ENCODE data around the gene GABBR2.
A peak's percentile ranks its signal among the peaks of the same experiment; 100 is the strongest.

GABBR2 gene

DNA sequence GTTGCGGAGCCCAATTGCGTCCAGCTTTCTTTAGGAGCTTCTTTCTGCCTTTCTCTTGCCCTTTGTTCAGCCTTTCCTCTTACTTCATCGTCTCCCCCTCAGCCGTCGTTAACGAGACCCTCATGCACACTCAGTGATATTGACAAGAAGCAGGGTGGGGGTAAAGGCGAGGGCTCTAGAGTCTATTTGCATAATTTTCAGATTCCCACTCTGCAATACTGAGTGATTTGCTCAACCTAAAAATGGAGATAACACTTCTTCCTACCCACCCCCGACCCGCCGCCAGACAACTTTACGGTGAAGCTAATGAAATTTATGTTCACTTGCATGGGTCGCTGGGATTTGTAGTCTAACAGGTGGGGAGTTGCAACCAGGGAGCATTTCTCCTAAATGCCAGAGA, 452.0 kb downstream of the GABBR2 start:
- Histone ChIP-seq H3K4me3 (ENCODE audit: low read depth, low read length) (peak overlapping the region; percentile 90), H2AFZ (peak overlapping the region; percentile 96), H3K79me2 (no peaks in the 10 kb centered on the region), H3K36me3 (ENCODE audit: control insufficient read depth, insufficient read depth, low read length) (no peaks in the 10 kb centered on the region), H3K4me1 (no peaks in the 10 kb centered on the region), H3K4me2 (ENCODE audit: low read length) (peak overlapping the region; percentile 95), H3K9me3 (ENCODE audit: control insufficient read depth, low read length) (no peaks in the 10 kb centered on the region), H3K9ac (no peak overlapping the region), H3K27ac (no peak overlapping the region), H3K27me3 (ENCODE audit: control insufficient read depth, insufficient read depth, low read length) (no peaks in the 10 kb centered on the region)
- TF ChIP-seq, protein P1, sequence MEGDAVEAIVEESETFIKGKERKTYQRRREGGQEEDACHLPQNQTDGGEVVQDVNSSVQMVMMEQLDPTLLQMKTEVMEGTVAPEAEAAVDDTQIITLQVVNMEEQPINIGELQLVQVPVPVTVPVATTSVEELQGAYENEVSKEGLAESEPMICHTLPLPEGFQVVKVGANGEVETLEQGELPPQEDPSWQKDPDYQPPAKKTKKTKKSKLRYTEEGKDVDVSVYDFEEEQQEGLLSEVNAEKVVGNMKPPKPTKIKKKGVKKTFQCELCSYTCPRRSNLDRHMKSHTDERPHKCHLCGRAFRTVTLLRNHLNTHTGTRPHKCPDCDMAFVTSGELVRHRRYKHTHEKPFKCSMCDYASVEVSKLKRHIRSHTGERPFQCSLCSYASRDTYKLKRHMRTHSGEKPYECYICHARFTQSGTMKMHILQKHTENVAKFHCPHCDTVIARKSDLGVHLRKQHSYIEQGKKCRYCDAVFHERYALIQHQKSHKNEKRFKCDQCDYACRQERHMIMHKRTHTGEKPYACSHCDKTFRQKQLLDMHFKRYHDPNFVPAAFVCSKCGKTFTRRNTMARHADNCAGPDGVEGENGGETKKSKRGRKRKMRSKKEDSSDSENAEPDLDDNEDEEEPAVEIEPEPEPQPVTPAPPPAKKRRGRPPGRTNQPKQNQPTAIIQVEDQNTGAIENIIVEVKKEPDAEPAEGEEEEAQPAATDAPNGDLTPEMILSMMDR (IDR thresholded peaks at IDR 0.05) = no peak

DNA sequence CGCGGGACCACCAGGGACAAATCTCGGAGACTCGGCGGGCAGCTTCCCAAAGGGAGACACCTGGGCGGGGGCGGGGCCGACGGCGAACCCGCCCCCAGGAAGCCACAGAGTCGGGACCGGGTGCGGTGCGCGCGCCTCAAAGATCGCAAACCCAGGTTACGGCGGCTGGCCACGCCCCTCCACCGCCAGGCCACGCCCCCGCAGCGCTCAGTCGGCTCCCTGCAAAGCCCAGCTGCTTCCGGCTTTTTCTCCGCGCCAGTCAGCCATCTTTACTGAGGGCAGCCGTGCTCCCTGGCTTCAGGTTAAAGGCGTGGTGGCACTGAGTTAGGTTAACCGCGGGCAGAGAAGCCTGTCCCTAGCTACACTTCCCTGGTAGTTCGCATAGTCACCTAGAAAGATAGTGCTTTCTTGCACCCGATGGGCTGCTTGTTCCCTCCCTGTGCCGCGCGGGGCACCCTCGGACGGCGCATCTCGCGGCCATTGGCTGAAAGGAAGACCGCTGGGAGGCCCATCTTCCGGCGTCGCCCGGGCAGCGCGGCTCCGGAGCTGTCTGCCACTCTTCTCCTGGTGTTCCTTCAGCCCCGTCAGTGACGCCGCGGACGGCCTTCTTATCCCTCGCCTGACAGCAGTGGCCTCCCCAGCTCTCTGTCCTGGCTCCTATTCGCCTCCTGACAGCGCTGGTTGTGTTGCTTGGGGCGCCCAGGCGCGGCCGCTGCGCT, 453.0 kb downstream of the GABBR2 start, which contains the start of gene TBC1D2:
TBC1D2 (minus strand) TSS at position 72 of the 719 bp plus-strand sequence. CDS start 108 bp downstream, outside the sequence.
- Histone ChIP-seq H3K4me3 (ENCODE audit: low read depth, low read length) (peak within 1 kb of the TSS; percentile 90), H2AFZ (peak within 1 kb of the TSS; percentile 96), H3K9me3 (ENCODE audit: control insufficient read depth, low read length) (no peaks in the 10 kb centered on the region), H3K79me2 (no peaks in the 10 kb centered on the region), H3K27me3 (ENCODE audit: control insufficient read depth, insufficient read depth, low read length) (no peaks in the 10 kb centered on the region), H3K4me1 (no peaks in the 10 kb centered on the region), H3K27ac (peak within 1 kb of the TSS; percentile 86), H3K9ac (no peak within 1 kb of the TSS), H3K4me2 (ENCODE audit: low read length) (peak within 1 kb of the TSS; percentile 95), H3K36me3 (ENCODE audit: control insufficient read depth, insufficient read depth, low read length) (no peaks in the 10 kb centered on the region)
- TF ChIP-seq, protein P1 (IDR thresholded peaks at IDR 0.05) = peak; percentile 19

DNA sequence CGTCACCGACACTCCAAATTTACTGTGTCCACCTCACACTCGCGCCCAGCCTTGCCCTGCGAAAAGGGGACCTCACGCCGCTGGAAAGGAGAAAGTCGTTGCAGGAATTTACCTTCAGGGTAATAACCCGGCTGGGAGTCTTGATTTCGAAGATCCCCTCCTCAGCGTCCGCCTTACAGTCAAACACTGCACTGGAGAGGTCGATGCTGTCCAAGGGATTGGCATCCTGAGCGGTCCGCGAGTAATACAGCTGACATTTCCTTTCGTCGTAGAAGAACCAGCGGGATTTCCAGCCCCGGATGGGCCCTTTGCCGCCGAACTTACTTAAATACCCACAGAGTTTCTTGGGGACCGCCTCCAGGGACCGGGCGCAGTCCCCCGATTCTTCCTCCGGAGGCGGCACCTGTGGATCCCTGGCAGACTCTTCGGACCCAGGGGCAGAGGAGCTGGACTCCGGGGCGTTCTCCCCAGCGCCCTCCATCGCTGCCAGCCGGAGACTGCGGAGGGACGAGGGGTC, 453.6 kb downstream of the GABBR2 start:
- Histone ChIP-seq H3K36me3 (ENCODE audit: control insufficient read depth, insufficient read depth, low read length) (no peaks in the 10 kb centered on the region), H3K9ac (no peak overlapping the region), H3K4me2 (ENCODE audit: low read length) (peak overlapping the region; percentile 95), H3K27me3 (ENCODE audit: control insufficient read depth, insufficient read depth, low read length) (no peaks in the 10 kb centered on the region), H3K9me3 (ENCODE audit: control insufficient read depth, low read length) (no peaks in the 10 kb centered on the region), H3K27ac (peak overlapping the region; percentile 86), H2AFZ (peak overlapping the region; percentile 96), H3K4me1 (no peaks in the 10 kb centered on the region), H3K79me2 (no peaks in the 10 kb centered on the region), H3K4me3 (ENCODE audit: low read depth, low read length) (peak overlapping the region; percentile 90)
- TF ChIP-seq, protein P1 (IDR thresholded peaks at IDR 0.05) = no peak

DNA sequence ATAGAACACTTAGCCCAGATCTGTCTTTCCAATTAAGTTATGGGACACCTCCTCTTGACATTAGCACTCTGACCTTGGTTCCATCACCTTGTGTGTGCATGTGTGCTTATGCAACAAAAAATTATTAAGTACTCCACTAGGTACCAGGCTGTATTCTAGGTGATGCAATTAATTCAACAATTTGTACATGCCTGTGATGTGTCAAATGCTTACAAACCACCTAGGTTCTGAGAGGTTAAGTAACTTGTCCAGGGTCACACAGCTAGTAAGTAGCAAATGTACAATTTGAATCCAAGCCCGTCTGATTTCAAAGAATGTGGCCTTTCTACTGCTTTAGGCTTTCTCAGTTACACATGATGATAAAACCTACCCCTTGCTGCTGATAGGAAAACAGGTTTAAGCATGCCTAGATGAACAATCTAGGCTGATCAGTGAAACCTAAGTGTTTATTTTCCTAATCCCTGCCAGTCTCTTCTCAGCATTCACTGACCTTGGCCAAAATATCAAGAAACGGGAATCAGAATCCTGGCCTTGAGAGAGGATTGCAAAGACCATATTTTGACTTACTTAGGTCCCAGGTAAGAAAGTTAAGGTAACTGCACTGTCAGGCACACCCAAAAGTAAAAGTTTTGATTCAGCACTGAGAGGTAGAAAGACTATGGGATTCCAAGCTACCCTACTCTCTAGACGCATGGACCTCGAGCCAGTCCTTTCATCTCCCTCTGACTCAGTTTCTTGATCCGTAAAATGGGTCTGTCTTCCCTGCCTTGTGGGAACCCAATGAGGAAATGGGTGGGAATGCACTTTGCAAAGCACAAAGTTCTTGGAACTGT, 454.3 kb downstream of the GABBR2 start:
- TF ChIP-seq, protein P1 (IDR thresholded peaks at IDR 0.05) = no peak
- H3K27ac ChIP-seq = no peak overlapping the region

More for the DNA sequence above, 454.3 kb downstream of the GABBR2 start:
- no peaks in the 10 kb centered on the region for H3K4me1 ChIP-seq
- H3K79me2 ChIP-seq = no peaks in the 10 kb centered on the region
- peak overlapping the region; percentile 96 for H2AFZ ChIP-seq
- H3K9ac ChIP-seq = no peak overlapping the region
- H3K36me3 ChIP-seq (ENCODE audit: control insufficient read depth, insufficient read depth, low read length) = no peaks in the 10 kb centered on the region
- H3K27me3 ChIP-seq (ENCODE audit: control insufficient read depth, insufficient read depth, low read length) = no peaks in the 10 kb centered on the region
- peak overlapping the region; percentile 95 for H3K4me2 ChIP-seq (ENCODE audit: low read length)
- no peaks in the 10 kb centered on the region for H3K9me3 ChIP-seq (ENCODE audit: control insufficient read depth, low read length)
- H3K4me3 ChIP-seq (ENCODE audit: low read depth, low read length) = peak overlapping the region; percentile 90
